K562 (cell line): ENCODE measurements around the gene HECW1. TPM values are rescaled to one million over a fixed set of nuclear protein-coding genes. Genes with fewer than 3 reads are reported as not detected.

Experiments
- ATAC-seq: fragments of 200-7000 bp; cut with Tn5 transposase; 3 replicates; pipeline ENCODE4 v1.9.1; 2020; ENCODE audit warnings: moderate library complexity
- BruUV-seq: library from RNA; stranded (reverse); fragments of 400-500 nt; replicated peaks from 2 replicates; lab custom pipeline; 2021; lab: Mats Ljungman, UMichigan
- CTCF ChIA-PET: fragments of 300-600 bp; formaldehyde crosslinking; extraction: SDS; loops from one replicate; lab custom pipeline; 2021; ENCODE audit warnings: low intra/inter-chr PET ratio; lab: Yijun Ruan, JAX
- POLR2A ChIA-PET: fragments of 300-600, 350-650 bp; sonication (Branson Sonifier 250); formaldehyde crosslinking; extraction: SDS; loops from one replicate; lab custom pipeline; 2021; ENCODE audit warnings: antibody characterized with exemption, inconsistent platforms; lab: Yijun Ruan, JAX
- DNase-seq, 4 experiments: peaks; one replicate each; pipeline versions ENCODE4 v3.0.0 to v3.0.0-alpha.2; 2011 to 2018; ENCODE audit warnings: low spot score in 3 of 4, mixed read lengths in 3 of 4; ENCODE audit errors: extremely low read depth in 1 of 4
- FAIRE-seq: peaks from 2 replicates; lab custom pipeline; 2011; peaks lifted over from hg19 to GRCh38; lab: Jason Lieb, UNC
- H2AFZ ChIP-seq: 2 replicates; pipeline ENCODE4 v1.6.0; 2011; ENCODE audit warnings: low read depth, low read length, control low read depth, inconsistent platforms
- H3K27ac ChIP-seq: fragments of 200-600 bp; 3 replicates; pipeline ENCODE4 v1.8.0; 2011; ENCODE audit warnings: low read depth, mild to moderate bottlenecking, control low read depth, inconsistent platforms, low read length, moderate library complexity, mixed read lengths; ENCODE audit errors: extremely low read depth
- H3K27me3 ChIP-seq, 2 experiments: fragments of 300-600 bp in 1 of 2; 2 replicates in 1 of 2; 3 replicates in 1 of 2; pipeline versions ENCODE4 v1.6.0 to v1.8.0; 2011; ENCODE audit warnings: inconsistent platforms in 2 of 2, low read length in 2 of 2, mild to moderate bottlenecking in 1 of 2, mixed read lengths in 1 of 2, moderate library complexity in 1 of 2; ENCODE audit not compliant: control insufficient read depth in 2 of 2, insufficient read depth in 2 of 2
- H3K36me3 ChIP-seq: fragments of 300-600 bp; 3 replicates; pipeline ENCODE4 v1.8.0; 2011; ENCODE audit warnings: mild to moderate bottlenecking, low read length, inconsistent platforms; ENCODE audit not compliant: control insufficient read depth, insufficient read depth
- H3K4me1 ChIP-seq, 2 experiments: fragments of 200-600 bp in 1 of 2; replicated peaks in 1 of 2; 2 replicates in 1 of 2; 3 replicates in 1 of 2; pipeline versions ENCODE4 v1.5.1 to v1.8.0; 2011; ENCODE audit warnings: inconsistent platforms in 2 of 2, low read length in 2 of 2, mild to moderate bottlenecking in 1 of 2, mixed read lengths in 1 of 2, moderate library complexity in 1 of 2; ENCODE audit not compliant: control insufficient read depth in 2 of 2, insufficient read depth in 2 of 2
- H3K4me2 ChIP-seq: 2 replicates; pipeline ENCODE4 v1.6.1; 2011; ENCODE audit warnings: low read length, control low read depth, inconsistent platforms, mixed read lengths; ENCODE audit not compliant: insufficient read depth
- H3K4me3 ChIP-seq: fragments of 200-600 bp; sonication (generic), shearing (Covaris generic); 2 replicates; pipeline ENCODE4 v1.5.1; 2016; ENCODE audit warnings: control low read depth, inconsistent platforms
- H3K79me2 ChIP-seq: fragments of 200-600 bp; 3 replicates; pipeline ENCODE4 v1.8.0; 2011; ENCODE audit warnings: low read length, inconsistent platforms; ENCODE audit not compliant: control insufficient read depth, insufficient read depth
- H3K9ac ChIP-seq, 2 experiments: 2 replicates each; pipeline versions ENCODE4 v1.6.0 to v1.6.1; 2011; ENCODE audit warnings: low read depth in 2 of 2, low read length in 2 of 2, control low read depth in 1 of 2, inconsistent platforms in 1 of 2, mild to moderate bottlenecking in 1 of 2, mixed read lengths in 1 of 2; ENCODE audit not compliant: insufficient read depth in 1 of 2
- H3K9me1 ChIP-seq: one replicate; pipeline ENCODE4 v1.6.0; 2011; ENCODE audit warnings: inconsistent platforms, mild to moderate bottlenecking, low read length, moderate library complexity; ENCODE audit not compliant: control insufficient read depth, insufficient read depth
- H3K9me3 ChIP-seq: replicated peaks from 2 replicates; pipeline ENCODE4 v1.5.1; 2011; ENCODE audit warnings: low read depth, low read length, inconsistent platforms; ENCODE audit not compliant: control insufficient read depth, insufficient read depth
- H4K20me1 ChIP-seq: replicated peaks from 2 replicates; pipeline ENCODE4 v1.6.1; 2011; ENCODE audit warnings: low read length, inconsistent platforms, mixed read lengths; ENCODE audit not compliant: control insufficient read depth, insufficient read depth
- ATF2 ChIP-seq: sonication (generic); formaldehyde crosslinking; IDR thresholded peaks from 2 replicates; pipeline ENCODE4 v1.8.1; 2022; ENCODE audit warnings: missing genetic modification reagents
- CBFB ChIP-seq: sonication (generic); formaldehyde crosslinking; IDR thresholded peaks from 2 replicates; pipeline ENCODE4 v1.4.0; 2020; ENCODE audit warnings: mild to moderate bottlenecking, missing genetic modification reagents
- CREM ChIP-seq: IDR thresholded peaks from 2 replicates; pipeline ENCODE4 v1.6.1; 2014; ENCODE audit warnings: antibody characterized with exemption, low read depth
- FOXK2 ChIP-seq, 2 experiments: fragments of 450-650 bp; IDR thresholded peaks in 1 of 2; conservative IDR thresholded peaks in 1 of 2; 2 replicates each; pipeline ENCODE4 v1.6.1; 2016; ENCODE audit warnings: low read depth in 2 of 2, mild to moderate bottlenecking in 1 of 2
- HCFC1 ChIP-seq: IDR thresholded peaks from 2 replicates; pipeline ENCODE4 v1.6.1; 2012; ENCODE audit warnings: low read depth, low read length, improper control_type of control experiment
- HNRNPH1 ChIP-seq: fragments of 200-400 bp; formaldehyde crosslinking; optimal IDR thresholded peaks from 2 replicates; pipeline ENCODE3; 2017; ENCODE audit warnings: low read depth, mild to moderate bottlenecking, low read length, moderate library complexity
- MLX ChIP-seq, 2 experiments: fragments of 450-650 bp in 1 of 2; sonication (generic) in 1 of 2; formaldehyde crosslinking; conservative IDR thresholded peaks; 2 replicates each; pipeline versions ENCODE4 v1.4.0 to v1.8.1; 2020 to 2022; ENCODE audit warnings: mild to moderate bottlenecking in 1 of 2, missing genetic modification reagents in 1 of 2
- MYC ChIP-seq, 2 experiments: fragments of 250-450 bp in 1 of 2; sonication (Bioruptor Pico) in 1 of 2; IDR thresholded peaks; 2 replicates each; pipeline versions ENCODE4 v1.5.1 to v1.6.1; 2012 to 2021; ENCODE audit warnings: low read depth in 2 of 2, borderline replicate concordance in 1 of 2, improper control_type of control experiment in 1 of 2, low read length in 1 of 2, mild to moderate bottlenecking in 1 of 2, moderate library complexity in 1 of 2
- NCOR1 ChIP-seq: fragments of 450-650 bp; IDR thresholded peaks from 2 replicates; pipeline ENCODE4 v1.6.1; 2016; ENCODE audit warnings: mild to moderate bottlenecking, moderate library complexity
- SIX5 ChIP-seq, 2 experiments: IDR thresholded peaks; 2 replicates each; pipeline ENCODE4 v1.6.1; 2011; ENCODE audit warnings: low read length in 2 of 2, borderline replicate concordance in 1 of 2, low read depth in 1 of 2, mild to moderate bottlenecking in 1 of 2, moderate library complexity in 1 of 2; ENCODE audit not compliant: insufficient read depth in 1 of 2
- SRSF7 ChIP-seq: fragments of 200-400 bp; formaldehyde crosslinking; optimal IDR thresholded peaks from 2 replicates; pipeline ENCODE3; 2017; ENCODE audit warnings: mild to moderate bottlenecking, low read depth, low read length
- ZBTB49 ChIP-seq: sonication (generic); formaldehyde crosslinking; IDR thresholded peaks from 2 replicates; pipeline ENCODE4 v1.8.0; 2022; ENCODE audit warnings: missing genetic modification reagents, mild to moderate bottlenecking, borderline replicate concordance
- ZNF232 ChIP-seq: sonication (generic); formaldehyde crosslinking; IDR thresholded peaks from 2 replicates; pipeline ENCODE4 v1.8.0; 2022; ENCODE audit warnings: mild to moderate bottlenecking, missing genetic modification reagents
- ZNF277 ChIP-seq: fragments of 250-450 bp; sonication (Bioruptor Pico); IDR thresholded peaks from 2 replicates; pipeline ENCODE4 v1.8.0; 2022; ENCODE audit warnings: inconsistent platforms, mild to moderate bottlenecking, moderate library complexity, borderline replicate concordance
- ZNF445 ChIP-seq: fragments of 250-450 bp; sonication (Bioruptor Pico); IDR thresholded peaks from 2 replicates; pipeline ENCODE4 v1.4.0; 2020; ENCODE audit warnings: low read depth, mild to moderate bottlenecking, moderate library complexity
- ZNF589 ChIP-seq: fragments of 200-800 bp; sonication (Bioruptor generic); IDR thresholded peaks from 2 replicates; pipeline ENCODE4 v1.6.1; 2016; ENCODE audit warnings: low read depth, missing genetic modification characterization, missing compliant biosample characterization
- ZNF699 ChIP-seq: fragments of 250-450 bp; sonication (Bioruptor Pico); IDR thresholded peaks from 2 replicates; pipeline ENCODE4 v1.8.0; 2021; ENCODE audit warnings: mild to moderate bottlenecking, moderate library complexity; ENCODE audit not compliant: insufficient replicate concordance
- WGBS: fragments of 100-300 bp; shearing (Covaris generic); methylation state at CpG from one replicate; pipeline ENCODE4 v1.1.6; 2016; ENCODE audit warnings: low coverage, mixed read lengths; ENCODE audit not compliant: insufficient coverage; ENCODE audit errors: missing lambda C conversion rate; 5-methylcytosine and 5-hydroxymethylcytosine counted together
- in situ Hi-C: fragments of 300-500 bp; cut with MboI; formaldehyde crosslinking; loops from 4 replicates; pipeline ENCODE4 v1.15.0; 2018; ENCODE audit warnings: inconsistent platforms, mixed read lengths
- intact Hi-C: fragments of 100-400 bp; cut with micrococcal nuclease; formaldehyde crosslinking; loops from 2 replicates; pipeline ENCODE4 v1.14.2; 2022
- polyA plus RNA-seq, 8 experiments: library from polyadenylated mRNA; depleted of rRNA in 4 of 8; stranded (reverse) in 5 of 8; unstranded in 3 of 8; fragments of >200 nt; fragmentation: Nextera tagmentation in 2 of 8; fragmentation: Illumina TruSeq in 1 of 8; extraction: Ambion mirVana in 2 of 8; extraction: Trizol in 1 of 8; gene quantifications; 2 replicates each; pipeline versions ENCODE4 v1.2.1 to v1.2.3, GENCODE V29; 2011 to 2014; ENCODE audit warnings: inconsistent platforms in 1 of 8, missing spikeins in 1 of 8
- total RNA-seq, 7 experiments: library from RNA; depleted of rRNA in 6 of 7; stranded (reverse); fragments of >200 nt in 6 of 7; fragmentation: Illumina TruSeq in 2 of 7; extraction: Trizol in 2 of 7; gene quantifications; 2 replicates each; pipeline versions ENCODE4 v1.2.1 to v1.2.3, GENCODE V29; 2011 to 2021; ENCODE audit warnings: low replicate concordance in 1 of 7

HECW1 gene
- total and polyA plus RNA-seq, 9 of the 15 experiments (the other 6 are each of a cell fraction or from before 2014, with no cell fraction given) = 0.07 to 0.31 (median 0.13) TPM; not detected in 4

GRCh38 chr7:43193893-43194292 lies 81.4 kb downstream of the HECW1 start:
- WGBS = 0% methylated on average over 2 of the region's 2 CpGs
- ChIA-PET POLR2A (no interaction called here), CTCF (no interaction called here)
- no TSS peak for BruUV-seq
- Histone ChIP-seq H3K9ac (no peak overlapping the region), H3K27me3 (peaks cover 15 to 29% of the 10 kb centered on the region in 2 experiments; a peak in 4 of 5 replicates), H3K4me2 (no peak overlapping the region), H2AFZ (no peak overlapping the region), H3K27ac (no peak overlapping the region), H3K4me1 (no peaks in the 10 kb centered on the region), H3K36me3 (no peaks in the 10 kb centered on the region), H3K4me3 (no peak overlapping the region), H4K20me1 (no peaks in the 10 kb centered on the region), H3K79me2 (no peaks in the 10 kb centered on the region), H3K9me1 (no peaks in the 10 kb centered on the region), H3K9me3 (no peaks in the 10 kb centered on the region)
- in situ Hi-C loops (no loop called here), intact Hi-C loops (no loop called here)
- DNase-seq (no peak), FAIRE-seq (no peak), ATAC-seq (no peak)
- TF ChIP-seq ZNF699 = no peak
- TF ChIP-seq CBFB (CRISPR knock-in tag) = no peak
- TF ChIP-seq MYC (IDR thresholded peaks at IDR 0.05; ENCODE audit: low read depth, low read length) = no peak
- TF ChIP-seq MYC (CRISPR knock-in tag; IDR thresholded peaks at IDR 0.05; ENCODE audit: borderline replicate concordance, low read depth) = no peak
- no peak for TF ChIP-seq ZBTB49 (CRISPR knock-in tag)
- TF ChIP-seq HNRNPH1 = no peak
- TF ChIP-seq MLX (CRISPR knock-in tag; conservative IDR thresholded peaks at IDR 0.05) = no peak
- no peak for TF ChIP-seq CREM
- no peak for TF ChIP-seq SIX5 (IDR thresholded peaks at IDR 0.05; ENCODE audit: borderline replicate concordance in 1 of 2, insufficient read depth in 1 of 2, low read depth in 1 of 2, low read length in 2 of 2)
- no peak for TF ChIP-seq ZNF445
- TF ChIP-seq ZNF589 (CRISPR knock-in tag) = no peak
- no peak for TF ChIP-seq ZNF232 (CRISPR knock-in tag)
- TF ChIP-seq ATF2 = no peak
- no peak for TF ChIP-seq FOXK2 (conservative IDR thresholded peaks at IDR 0.05 in 1 of 2, IDR thresholded peaks at IDR 0.05 in 1 of 2; ENCODE audit: low read depth in 2 of 2)
- TF ChIP-seq ZNF277 (CRISPR knock-in tag) = no peak
- no peak for TF ChIP-seq NCOR1
- no peak for TF ChIP-seq SRSF7
- no peak for TF ChIP-seq HCFC1
